LNCAP (cell line): ENCODE results near the gene MPP1.

Source experiments
- CTCF ChIP-seq: fragments of 450-650 bp; IDR thresholded peaks from 2 replicates; pipeline ENCODE4 v1.5.1; 2017; ENCODE audit warnings: mild to moderate bottlenecking

Gene MPP1

GRCh38 chrX:154735695-154736393 is 69.4 kb downstream of the MPP1 start:
- no peak for TF ChIP-seq CTCF

GRCh38 chrX:154734061-154734781 is 71.1 kb downstream of the MPP1 start:
- no peak for TF ChIP-seq CTCF

- TF ChIP-seq CTCF = no peak
Measured at GRCh38 chrX:154733066-154733425, 72.2 kb downstream of the MPP1 start.

GRCh38 chrX:154732421-154733065 is 72.7 kb downstream of the MPP1 start:
- TF ChIP-seq CTCF = no peak

- TF ChIP-seq CTCF = no peak
Measured at GRCh38 chrX:154731881-154732280, 73.4 kb downstream of the MPP1 start.

- TF ChIP-seq CTCF = no peak
Measured at GRCh38 chrX:154731184-154731583, 74.1 kb downstream of the MPP1 start.

- no peak for TF ChIP-seq CTCF
Measured at GRCh38 chrX:154730253-154730891, 74.9 kb downstream of the MPP1 start.
